ENCODE measurements around the gene TEFM. TPM values are rescaled to one million over a fixed set of nuclear protein-coding genes. Genes with fewer than 3 reads are reported as not detected.

Gene TEFM
- total RNA-seq, 1 donor = 4.0 TPM

Small RNAs within 50 kb of the gene (small RNA-seq; reads per million reads assigned to genes)
- gene RNU6-298P = not detected

Other genes starting within 250 kb of the TEFM start
- gene CRLF3, start 81.5 kb downstream of the TEFM start, total RNA-seq = 28.0 TPM
- 1.9 TPM for gene ATAD5, start 74.3 kb downstream of the TEFM start, total RNA-seq
- gene ADAP2, start 15.7 kb upstream of the TEFM start, total RNA-seq = 0.54 TPM
- gene RNF135, start 64.8 kb upstream of the TEFM start, total RNA-seq = 11.3 TPM
- 28.5 TPM for gene NF1, start 188.7 kb upstream of the TEFM start, total RNA-seq

All from hematopoietic multipotent progenitor cell (in vitro differentiated cells).